HepG2 (cell line): Measurements from ENCODE around the gene CTRB2. TPM values are rescaled to one million over a fixed set of nuclear protein-coding genes. Genes with fewer than 3 reads are reported as not detected.

ENCODE experiments used
- DNMT3B ChIP-seq: conservative IDR thresholded peaks from 2 replicates; pipeline ENCODE4 v1.6.1; 2016; ENCODE audit warnings: missing biosample characterization, control low read depth
- EHMT2 ChIP-seq: fragments of 200-600 bp; sonication (generic); IDR thresholded peaks from 2 replicates; pipeline ENCODE4 v1.7.0; 2017; ENCODE audit warnings: antibody characterized with exemption, low read depth, low read length, borderline replicate concordance
- GTF3A ChIP-seq: sonication (generic); formaldehyde crosslinking; conservative IDR thresholded peaks from 2 replicates; pipeline ENCODE4 v1.4.0; 2020; ENCODE audit warnings: mild to moderate bottlenecking, missing genetic modification reagents
- HIVEP1 ChIP-seq: sonication (generic); formaldehyde crosslinking; IDR thresholded peaks from 2 replicates; pipeline ENCODE4 v1.4.0; 2020; ENCODE audit warnings: mild to moderate bottlenecking, missing genetic modification reagents
- KDM3A ChIP-seq: IDR thresholded peaks from 2 replicates; pipeline ENCODE4 v1.6.1; 2018; ENCODE audit warnings: low read depth, missing compliant biosample characterization
- KLF12 ChIP-seq: sonication (generic); formaldehyde crosslinking; IDR thresholded peaks from 2 replicates; pipeline ENCODE4 v1.4.0; 2020; ENCODE audit warnings: missing genetic modification reagents, borderline replicate concordance
- NR3C1 ChIP-seq: sonication (generic); formaldehyde crosslinking; IDR thresholded peaks from 2 replicates; pipeline ENCODE4 v1.4.0; 2020; ENCODE audit warnings: missing genetic modification reagents
- RBM39 ChIP-seq: fragments of 200-400 bp; formaldehyde crosslinking; IDR thresholded peaks from one replicate; pipeline ENCODE4 v1.6.1; 2018; ENCODE audit warnings: antibody characterized with exemption, mild to moderate bottlenecking, low read depth, low read length; ENCODE audit not compliant: poor library complexity, severe bottlenecking
- SATB2 ChIP-seq: sonication (generic); formaldehyde crosslinking; IDR thresholded peaks from 2 replicates; pipeline ENCODE4 v1.5.0; 2020; ENCODE audit warnings: missing genetic modification reagents
- SNAI1 ChIP-seq: sonication (generic); formaldehyde crosslinking; IDR thresholded peaks from 2 replicates; pipeline ENCODE4 v1.5.0; 2020; ENCODE audit warnings: mild to moderate bottlenecking, missing genetic modification reagents, borderline replicate concordance
- SPEN ChIP-seq: sonication (generic); formaldehyde crosslinking; IDR thresholded peaks from 2 replicates; pipeline ENCODE4 v1.5.1; 2020; ENCODE audit warnings: low read depth, mild to moderate bottlenecking, missing genetic modification reagents
- ZMYM4 ChIP-seq: sonication (generic); formaldehyde crosslinking; IDR thresholded peaks from 2 replicates; pipeline ENCODE4 v1.8.1; 2023; ENCODE audit warnings: mild to moderate bottlenecking, missing genetic modification reagents
- ZNF232 ChIP-seq: sonication (generic); formaldehyde crosslinking; IDR thresholded peaks from 2 replicates; pipeline ENCODE4 v1.4.0; 2020; ENCODE audit warnings: missing genetic modification reagents, borderline replicate concordance
- ZNF333 ChIP-seq: sonication (generic); formaldehyde crosslinking; IDR thresholded peaks from 2 replicates; pipeline ENCODE4 v1.4.0; 2020; ENCODE audit warnings: mild to moderate bottlenecking, missing genetic modification reagents, borderline replicate concordance
- ZNF451 ChIP-seq: sonication (generic); formaldehyde crosslinking; IDR thresholded peaks from 2 replicates; pipeline ENCODE4 v1.5.0; 2020; ENCODE audit warnings: mild to moderate bottlenecking, missing genetic modification reagents
- ZNF460 ChIP-seq: sonication (generic); formaldehyde crosslinking; IDR thresholded peaks from 2 replicates; pipeline ENCODE4 v1.5.1; 2020; ENCODE audit warnings: missing genetic modification reagents, mild to moderate bottlenecking, borderline replicate concordance
- ZNF558 ChIP-seq: sonication (generic); formaldehyde crosslinking; IDR thresholded peaks from 2 replicates; pipeline ENCODE4 v1.9.0; 2022; ENCODE audit warnings: mild to moderate bottlenecking, missing genetic modification reagents, borderline replicate concordance
- ZNF614 ChIP-seq: IDR thresholded peaks from 2 replicates; pipeline ENCODE4 v1.6.1; 2018; ENCODE audit warnings: missing biosample characterization, missing genetic modification reagents, inconsistent platforms, borderline replicate concordance
- ZZZ3 ChIP-seq: sonication (generic); formaldehyde crosslinking; IDR thresholded peaks from 2 replicates; pipeline ENCODE4 v1.4.0; 2020; ENCODE audit warnings: missing genetic modification reagents, mild to moderate bottlenecking, borderline replicate concordance
- polyA plus RNA-seq, 8 experiments: library from polyadenylated mRNA; depleted of rRNA in 3 of 8; stranded (reverse) in 7 of 8; unstranded in 1 of 8; fragments of >200 nt; fragmentation: Illumina TruSeq in 4 of 8; extraction: Trizol in 4 of 8; gene quantifications; 2 replicates each; pipeline versions ENCODE4 v1.2.1 to v1.2.3, GENCODE V29; 2011 to 2016; ENCODE audit warnings: low read depth in 4 of 8, missing spikeins in 1 of 8, mixed read lengths in 1 of 8; ENCODE audit not compliant: insufficient read depth in 1 of 8
- total RNA-seq, 5 experiments: library from RNA; depleted of rRNA; stranded (reverse); fragments of >200 nt; fragmentation: Illumina TruSeq; extraction: Trizol; gene quantifications; 2 replicates each; pipeline ENCODE4 v1.2.3, GENCODE V29; 2016; ENCODE audit warnings: low read depth in 1 of 5
- TF ChIP-seq, protein P1 (sequence below): sonication (generic); formaldehyde crosslinking; IDR thresholded peaks from 2 replicates; pipeline ENCODE4 v1.4.0; 2020; ENCODE audit warnings: missing genetic modification reagents, mild to moderate bottlenecking, borderline replicate concordance
- TF ChIP-seq, protein P2 (sequence below): sonication (generic); formaldehyde crosslinking; IDR thresholded peaks from 2 replicates; pipeline ENCODE4 v1.5.1; 2020; ENCODE audit warnings: mild to moderate bottlenecking, missing genetic modification reagents, borderline replicate concordance
- TF ChIP-seq, protein P3 (sequence below): sonication (generic); formaldehyde crosslinking; IDR thresholded peaks from 2 replicates; pipeline ENCODE4 v1.9.0; 2021; ENCODE audit warnings: missing genetic modification reagents, mild to moderate bottlenecking, borderline replicate concordance
- TF ChIP-seq, protein P4 (sequence below): IDR thresholded peaks from 2 replicates; pipeline ENCODE4 v1.6.1; 2016; ENCODE audit warnings: low read depth, borderline replicate concordance
- TF ChIP-seq, protein P5 (sequence below): sonication (generic); formaldehyde crosslinking; IDR thresholded peaks from 2 replicates; pipeline ENCODE4 v1.4.0; 2020; ENCODE audit warnings: mild to moderate bottlenecking, low read depth, missing genetic modification reagents
- TF ChIP-seq, protein P6 (sequence below): sonication (generic); formaldehyde crosslinking; IDR thresholded peaks from 2 replicates; pipeline ENCODE4 v1.5.0; 2020; ENCODE audit warnings: missing genetic modification reagents, mild to moderate bottlenecking, borderline replicate concordance

CTRB2 gene
- total and polyA plus RNA-seq, 2 of the 13 experiments (the other 11 are each of a cell fraction or from before 2014, with no cell fraction given), result 0.13 TPM; not detected in 1

DNA sequence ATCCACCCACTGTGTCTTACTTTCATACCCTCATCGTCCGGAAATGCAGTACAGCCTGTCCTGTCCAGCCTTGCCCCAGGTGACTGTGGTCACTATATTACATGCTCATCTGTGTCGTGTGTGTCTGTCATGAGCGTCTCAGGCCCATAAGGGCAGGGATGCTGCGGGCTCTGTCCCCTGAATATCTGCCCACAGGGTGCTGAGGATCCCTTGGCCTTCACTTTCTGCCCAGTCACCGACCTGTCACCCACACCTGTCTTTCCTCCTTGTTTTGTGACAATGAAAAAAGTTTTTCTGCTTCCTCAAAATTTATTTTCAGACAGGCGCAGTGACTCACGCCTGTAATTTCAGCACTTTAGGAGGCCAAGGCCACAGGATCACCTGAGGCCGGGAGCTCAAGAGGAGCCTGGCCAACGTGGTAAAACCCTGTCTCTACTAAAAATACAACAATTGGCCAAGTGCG, 10.5 kb upstream of the CTRB2 start (continued):
- TF ChIP-seq ZNF460 (CRISPR knock-in tag), result no peak
- TF ChIP-seq ZNF232, result no peak
- TF ChIP-seq KLF12 (CRISPR knock-in tag), result no peak
- no peak for TF ChIP-seq ZNF451 (CRISPR knock-in tag)
- TF ChIP-seq, protein P1, sequence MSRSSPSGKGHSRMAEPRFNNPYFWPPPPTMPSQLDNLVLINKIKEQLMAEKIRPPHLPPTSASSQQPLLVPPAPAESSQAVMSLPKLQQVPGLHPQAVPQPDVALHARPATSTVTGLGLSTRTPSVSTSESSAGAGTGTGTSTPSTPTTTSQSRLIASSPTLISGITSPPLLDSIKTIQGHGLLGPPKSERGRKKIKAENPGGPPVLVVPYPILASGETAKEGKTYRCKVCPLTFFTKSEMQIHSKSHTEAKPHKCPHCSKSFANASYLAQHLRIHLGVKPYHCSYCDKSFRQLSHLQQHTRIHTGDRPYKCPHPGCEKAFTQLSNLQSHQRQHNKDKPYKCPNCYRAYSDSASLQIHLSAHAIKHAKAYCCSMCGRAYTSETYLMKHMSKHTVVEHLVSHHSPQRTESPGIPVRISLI (CRISPR knock-in tag), result no peak
- TF ChIP-seq, protein P2, sequence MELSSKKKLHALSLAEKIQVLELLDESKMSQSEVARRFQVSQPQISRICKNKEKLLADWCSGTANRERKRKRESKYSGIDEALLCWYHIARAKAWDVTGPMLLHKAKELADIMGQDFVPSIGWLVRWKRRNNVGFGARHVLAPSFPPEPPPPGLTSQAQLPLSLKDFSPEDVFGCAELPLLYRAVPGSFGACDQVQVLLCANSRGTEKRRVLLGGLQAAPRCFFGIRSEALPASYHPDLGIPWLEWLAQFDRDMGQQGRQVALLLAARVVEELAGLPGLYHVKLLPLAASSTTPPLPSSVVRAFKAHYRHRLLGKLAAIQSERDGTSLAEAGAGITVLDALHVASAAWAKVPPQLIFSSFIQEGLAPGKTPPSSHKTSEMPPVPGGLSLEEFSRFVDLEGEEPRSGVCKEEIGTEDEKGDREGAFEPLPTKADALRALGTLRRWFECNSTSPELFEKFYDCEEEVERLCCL, result no peak
- TF ChIP-seq, protein P3, sequence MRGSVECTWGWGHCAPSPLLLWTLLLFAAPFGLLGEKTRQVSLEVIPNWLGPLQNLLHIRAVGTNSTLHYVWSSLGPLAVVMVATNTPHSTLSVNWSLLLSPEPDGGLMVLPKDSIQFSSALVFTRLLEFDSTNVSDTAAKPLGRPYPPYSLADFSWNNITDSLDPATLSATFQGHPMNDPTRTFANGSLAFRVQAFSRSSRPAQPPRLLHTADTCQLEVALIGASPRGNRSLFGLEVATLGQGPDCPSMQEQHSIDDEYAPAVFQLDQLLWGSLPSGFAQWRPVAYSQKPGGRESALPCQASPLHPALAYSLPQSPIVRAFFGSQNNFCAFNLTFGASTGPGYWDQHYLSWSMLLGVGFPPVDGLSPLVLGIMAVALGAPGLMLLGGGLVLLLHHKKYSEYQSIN, result no peak
- TF ChIP-seq ZNF333, result no peak
- 0 out of 2 replicates have a peak, but pooled peaks have one; percentile 16 for TF ChIP-seq HIVEP1 (CRISPR knock-in tag)
- TF ChIP-seq GTF3A, result no peak
- TF ChIP-seq ZZZ3 (CRISPR knock-in tag), result no peak
- TF ChIP-seq EHMT2, result no peak
- TF ChIP-seq SATB2 (CRISPR knock-in tag), result no peak
- TF ChIP-seq SNAI1 (CRISPR knock-in tag), result no peak
- TF ChIP-seq, protein P4, sequence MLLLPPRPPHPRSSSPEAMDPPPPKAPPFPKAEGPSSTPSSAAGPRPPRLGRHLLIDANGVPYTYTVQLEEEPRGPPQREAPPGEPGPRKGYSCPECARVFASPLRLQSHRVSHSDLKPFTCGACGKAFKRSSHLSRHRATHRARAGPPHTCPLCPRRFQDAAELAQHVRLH (CRISPR knock-in tag), result no peak
- TF ChIP-seq RBM39, result no peak
- no peak for TF ChIP-seq SPEN (CRISPR knock-in tag)
- no peak for TF ChIP-seq ZMYM4
- TF ChIP-seq, protein P5, sequence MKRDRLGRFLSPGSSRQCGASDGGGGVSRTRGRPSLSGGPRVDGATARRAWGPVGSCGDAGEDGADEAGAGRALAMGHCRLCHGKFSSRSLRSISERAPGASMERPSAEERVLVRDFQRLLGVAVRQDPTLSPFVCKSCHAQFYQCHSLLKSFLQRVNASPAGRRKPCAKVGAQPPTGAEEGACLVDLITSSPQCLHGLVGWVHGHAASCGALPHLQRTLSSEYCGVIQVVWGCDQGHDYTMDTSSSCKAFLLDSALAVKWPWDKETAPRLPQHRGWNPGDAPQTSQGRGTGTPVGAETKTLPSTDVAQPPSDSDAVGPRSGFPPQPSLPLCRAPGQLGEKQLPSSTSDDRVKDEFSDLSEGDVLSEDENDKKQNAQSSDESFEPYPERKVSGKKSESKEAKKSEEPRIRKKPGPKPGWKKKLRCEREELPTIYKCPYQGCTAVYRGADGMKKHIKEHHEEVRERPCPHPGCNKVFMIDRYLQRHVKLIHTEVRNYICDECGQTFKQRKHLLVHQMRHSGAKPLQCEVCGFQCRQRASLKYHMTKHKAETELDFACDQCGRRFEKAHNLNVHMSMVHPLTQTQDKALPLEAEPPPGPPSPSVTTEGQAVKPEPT, result no peak
- no peak for TF ChIP-seq ZNF614 (CRISPR knock-in tag)
- TF ChIP-seq ZNF558, result no peak
- TF ChIP-seq, protein P6, sequence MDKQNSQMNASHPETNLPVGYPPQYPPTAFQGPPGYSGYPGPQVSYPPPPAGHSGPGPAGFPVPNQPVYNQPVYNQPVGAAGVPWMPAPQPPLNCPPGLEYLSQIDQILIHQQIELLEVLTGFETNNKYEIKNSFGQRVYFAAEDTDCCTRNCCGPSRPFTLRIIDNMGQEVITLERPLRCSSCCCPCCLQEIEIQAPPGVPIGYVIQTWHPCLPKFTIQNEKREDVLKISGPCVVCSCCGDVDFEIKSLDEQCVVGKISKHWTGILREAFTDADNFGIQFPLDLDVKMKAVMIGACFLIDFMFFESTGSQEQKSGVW (CRISPR knock-in tag), result no peak
- no peak for TF ChIP-seq KDM3A (CRISPR knock-in tag)
- TF ChIP-seq DNMT3B, result no peak
- TF ChIP-seq NR3C1 (CRISPR knock-in tag), result no peak
